ENCODE data around the gene INPP4B.

Gene INPP4B

GRCh38 chr4:142493255-142494110 lies 352.6 kb downstream of the INPP4B start:
- no peak overlapping the region for H3K27ac ChIP-seq (ENCODE audit: low read depth, low read length)
- no peak overlapping the region for H3K9ac ChIP-seq (ENCODE audit: low read length)
- H3K36me3 ChIP-seq (ENCODE audit: insufficient read depth, low read length): no peaks in the 10 kb centered on the region
- H3K4me1 ChIP-seq (ENCODE audit: insufficient read depth, low read length): no peaks in the 10 kb centered on the region
- H3K27me3 ChIP-seq (ENCODE audit: control insufficient read depth in 1 of 2, insufficient read depth in 2 of 2, low read length in 2 of 2): no peaks in the 10 kb centered on the region
- no peak overlapping the region for H3K4me3 ChIP-seq (ENCODE audit: low read depth in 1 of 2, low read length in 2 of 2)
- H3K9me3 ChIP-seq (ENCODE audit: low read length): no peaks in the 10 kb centered on the region

- H3K4me1 ChIP-seq (ENCODE audit: insufficient read depth, low read length): no peaks in the 10 kb centered on the region
- H3K4me3 ChIP-seq (ENCODE audit: low read depth in 1 of 2, low read length in 2 of 2): no peak overlapping the region
- no peaks in the 10 kb centered on the region for H3K36me3 ChIP-seq (ENCODE audit: insufficient read depth, low read length)
- H3K27ac ChIP-seq (ENCODE audit: low read depth, low read length): no peak overlapping the region
- no peaks in the 10 kb centered on the region for H3K27me3 ChIP-seq (ENCODE audit: control insufficient read depth in 1 of 2, insufficient read depth in 2 of 2, low read length in 2 of 2)
- H3K9me3 ChIP-seq (ENCODE audit: low read length): no peaks in the 10 kb centered on the region
- no peak overlapping the region for H3K9ac ChIP-seq (ENCODE audit: low read length)
These were observed 360.6 kb downstream of the INPP4B start for GRCh38 chr4:142485452-142485851.

GRCh38 chr4:142480244-142480643 lies 365.9 kb downstream of the INPP4B start:
- H3K36me3 ChIP-seq (ENCODE audit: insufficient read depth, low read length): no peaks in the 10 kb centered on the region
- no peak overlapping the region for H3K27ac ChIP-seq (ENCODE audit: low read depth, low read length)
- no peak overlapping the region for H3K9ac ChIP-seq (ENCODE audit: low read length)
- no peak overlapping the region for H3K4me3 ChIP-seq (ENCODE audit: low read depth in 1 of 2, low read length in 2 of 2)
- no peaks in the 10 kb centered on the region for H3K4me1 ChIP-seq (ENCODE audit: insufficient read depth, low read length)
- H3K9me3 ChIP-seq (ENCODE audit: low read length): no peaks in the 10 kb centered on the region
- no peaks in the 10 kb centered on the region for H3K27me3 ChIP-seq (ENCODE audit: control insufficient read depth in 1 of 2, insufficient read depth in 2 of 2, low read length in 2 of 2)

GRCh38 chr4:142475663-142476062 lies 370.4 kb downstream of the INPP4B start:
- H3K27me3 ChIP-seq (ENCODE audit: control insufficient read depth in 1 of 2, insufficient read depth in 2 of 2, low read length in 2 of 2): no peaks in the 10 kb centered on the region
- H3K4me1 ChIP-seq (ENCODE audit: insufficient read depth, low read length): no peaks in the 10 kb centered on the region
- no peak overlapping the region for H3K27ac ChIP-seq (ENCODE audit: low read depth, low read length)
- no peak overlapping the region for H3K9ac ChIP-seq (ENCODE audit: low read length)
- H3K36me3 ChIP-seq (ENCODE audit: insufficient read depth, low read length): no peaks in the 10 kb centered on the region
- no peaks in the 10 kb centered on the region for H3K9me3 ChIP-seq (ENCODE audit: low read length)
- H3K4me3 ChIP-seq (ENCODE audit: low read depth in 1 of 2, low read length in 2 of 2): no peak overlapping the region

- Histone ChIP-seq H3K27ac (ENCODE audit: low read depth, low read length) (no peak overlapping the region), H3K4me1 (ENCODE audit: insufficient read depth, low read length) (no peaks in the 10 kb centered on the region), H3K4me3 (ENCODE audit: low read depth in 1 of 2, low read length in 2 of 2) (no peak overlapping the region), H3K27me3 (ENCODE audit: control insufficient read depth in 1 of 2, insufficient read depth in 2 of 2, low read length in 2 of 2) (no peaks in the 10 kb centered on the region), H3K9ac (ENCODE audit: low read length) (no peak overlapping the region), H3K9me3 (ENCODE audit: low read length) (no peaks in the 10 kb centered on the region), H3K36me3 (ENCODE audit: insufficient read depth, low read length) (no peaks in the 10 kb centered on the region)
These were observed 371.6 kb downstream of the INPP4B start for GRCh38 chr4:142474398-142475087.

GRCh38 chr4:142473960-142474338 lies 372.2 kb downstream of the INPP4B start:
- no peaks in the 10 kb centered on the region for H3K4me1 ChIP-seq (ENCODE audit: insufficient read depth, low read length)
- no peaks in the 10 kb centered on the region for H3K9me3 ChIP-seq (ENCODE audit: low read length)
- H3K9ac ChIP-seq (ENCODE audit: low read length): no peak overlapping the region
- H3K4me3 ChIP-seq (ENCODE audit: low read depth in 1 of 2, low read length in 2 of 2): no peak overlapping the region
- no peaks in the 10 kb centered on the region for H3K27me3 ChIP-seq (ENCODE audit: control insufficient read depth in 1 of 2, insufficient read depth in 2 of 2, low read length in 2 of 2)
- H3K27ac ChIP-seq (ENCODE audit: low read depth, low read length): no peak overlapping the region
- no peaks in the 10 kb centered on the region for H3K36me3 ChIP-seq (ENCODE audit: insufficient read depth, low read length)

GRCh38 chr4:142473218-142473959 lies 372.7 kb downstream of the INPP4B start:
- no peak overlapping the region for H3K27ac ChIP-seq (ENCODE audit: low read depth, low read length)
- no peaks in the 10 kb centered on the region for H3K4me1 ChIP-seq (ENCODE audit: insufficient read depth, low read length)
- H3K9ac ChIP-seq (ENCODE audit: low read length): no peak overlapping the region
- no peaks in the 10 kb centered on the region for H3K27me3 ChIP-seq (ENCODE audit: control insufficient read depth in 1 of 2, insufficient read depth in 2 of 2, low read length in 2 of 2)
- H3K36me3 ChIP-seq (ENCODE audit: insufficient read depth, low read length): no peaks in the 10 kb centered on the region
- H3K9me3 ChIP-seq (ENCODE audit: low read length): no peaks in the 10 kb centered on the region
- no peak overlapping the region for H3K4me3 ChIP-seq (ENCODE audit: low read depth in 1 of 2, low read length in 2 of 2)

GRCh38 chr4:142467088-142467487 lies 379.0 kb downstream of the INPP4B start:
- Histone ChIP-seq H3K9me3 (ENCODE audit: low read length) (no peaks in the 10 kb centered on the region), H3K4me3 (ENCODE audit: low read depth in 1 of 2, low read length in 2 of 2) (no peak overlapping the region), H3K36me3 (ENCODE audit: insufficient read depth, low read length) (no peaks in the 10 kb centered on the region), H3K9ac (ENCODE audit: low read length) (no peak overlapping the region), H3K27me3 (ENCODE audit: control insufficient read depth in 1 of 2, insufficient read depth in 2 of 2, low read length in 2 of 2) (no peaks in the 10 kb centered on the region), H3K27ac (ENCODE audit: low read depth, low read length) (no peak overlapping the region), H3K4me1 (ENCODE audit: insufficient read depth, low read length) (no peaks in the 10 kb centered on the region)

- no peaks in the 10 kb centered on the region for H3K9me3 ChIP-seq (ENCODE audit: low read length)
- H3K36me3 ChIP-seq (ENCODE audit: insufficient read depth, low read length): no peaks in the 10 kb centered on the region
- no peaks in the 10 kb centered on the region for H3K4me1 ChIP-seq (ENCODE audit: insufficient read depth, low read length)
- H3K9ac ChIP-seq (ENCODE audit: low read length): no peak overlapping the region
- no peak overlapping the region for H3K27ac ChIP-seq (ENCODE audit: low read depth, low read length)
- no peaks in the 10 kb centered on the region for H3K27me3 ChIP-seq (ENCODE audit: control insufficient read depth in 1 of 2, insufficient read depth in 2 of 2, low read length in 2 of 2)
- no peak overlapping the region for H3K4me3 ChIP-seq (ENCODE audit: low read depth in 1 of 2, low read length in 2 of 2)
These were observed 380.6 kb downstream of the INPP4B start for GRCh38 chr4:142465526-142465925.

- Histone ChIP-seq H3K4me3 (ENCODE audit: low read depth in 1 of 2, low read length in 2 of 2) (no peak overlapping the region), H3K4me1 (ENCODE audit: insufficient read depth, low read length) (no peaks in the 10 kb centered on the region), H3K9ac (ENCODE audit: low read length) (no peak overlapping the region), H3K9me3 (ENCODE audit: low read length) (no peaks in the 10 kb centered on the region), H3K36me3 (ENCODE audit: insufficient read depth, low read length) (no peaks in the 10 kb centered on the region), H3K27me3 (ENCODE audit: control insufficient read depth in 1 of 2, insufficient read depth in 2 of 2, low read length in 2 of 2) (no peaks in the 10 kb centered on the region), H3K27ac (ENCODE audit: low read depth, low read length) (no peak overlapping the region)
These were observed 382.9 kb downstream of the INPP4B start for GRCh38 chr4:142463206-142463605.

GRCh38 chr4:142452161-142452855 lies 393.8 kb downstream of the INPP4B start:
- Histone ChIP-seq H3K9ac (ENCODE audit: low read length) (no peak overlapping the region), H3K27me3 (ENCODE audit: control insufficient read depth in 1 of 2, insufficient read depth in 2 of 2, low read length in 2 of 2) (no peaks in the 10 kb centered on the region), H3K9me3 (ENCODE audit: low read length) (no peaks in the 10 kb centered on the region), H3K4me3 (ENCODE audit: low read depth in 1 of 2, low read length in 2 of 2) (no peak overlapping the region), H3K36me3 (ENCODE audit: insufficient read depth, low read length) (no peaks in the 10 kb centered on the region), H3K27ac (ENCODE audit: low read depth, low read length) (no peak overlapping the region), H3K4me1 (ENCODE audit: insufficient read depth, low read length) (no peaks in the 10 kb centered on the region)
